Osteoblast (primary cell): ENCODE measurements around the gene TBX3. TPM values are rescaled to one million over a fixed set of nuclear protein-coding genes. Genes with fewer than 3 reads are reported as not detected.

Source experiments
- DNase-seq: peaks from one replicate; pipeline ENCODE4 v3.0.0; 2011; ENCODE audit warnings: low spot score, mixed read lengths; ENCODE audit not compliant: insufficient read length; ENCODE audit errors: missing footprints
- H2AFZ ChIP-seq: 2 replicates; pipeline ENCODE4 v1.6.0; 2011; ENCODE audit warnings: mild to moderate bottlenecking, low read length
- H3K27ac ChIP-seq: 2 replicates; pipeline ENCODE4 v1.5.1; 2011; ENCODE audit warnings: mild to moderate bottlenecking, low read depth, low read length, moderate library complexity
- H3K27me3 ChIP-seq: 2 replicates; pipeline ENCODE4 v1.6.0; 2012; ENCODE audit warnings: mild to moderate bottlenecking, control low read depth, inconsistent platforms, low read length, moderate library complexity; ENCODE audit not compliant: insufficient read depth
- H3K36me3 ChIP-seq: 2 replicates; pipeline ENCODE4 v1.5.1; 2011; ENCODE audit warnings: mild to moderate bottlenecking, low read length, control low read depth, moderate library complexity; ENCODE audit not compliant: insufficient read depth
- H3K4me1 ChIP-seq: 2 replicates; pipeline ENCODE4 v1.5.1; 2011; ENCODE audit warnings: mild to moderate bottlenecking, low read length, control low read depth, moderate library complexity; ENCODE audit not compliant: insufficient read depth
- H3K4me2 ChIP-seq: 2 replicates; pipeline ENCODE4 v1.6.0; 2011; ENCODE audit warnings: mild to moderate bottlenecking, low read length; ENCODE audit not compliant: insufficient read depth
- H3K4me3 ChIP-seq: fragments of 200-600 bp; sonication (generic); 3 replicates; pipeline ENCODE4 v1.5.1; 2012; ENCODE audit warnings: mild to moderate bottlenecking, low read length, inconsistent platforms; ENCODE audit not compliant: insufficient read depth
- H3K79me2 ChIP-seq: 2 replicates; pipeline ENCODE4 v1.6.0; 2012; ENCODE audit warnings: mild to moderate bottlenecking, low read length, control low read depth, inconsistent platforms; ENCODE audit not compliant: insufficient read depth
- H3K9me3 ChIP-seq: 2 replicates; pipeline ENCODE4 v1.5.1; 2011; ENCODE audit warnings: low read depth, low read length, control low read depth
- H4K20me1 ChIP-seq: 2 replicates; pipeline ENCODE4 v1.6.0; 2012; ENCODE audit warnings: mild to moderate bottlenecking, low read length, control low read depth; ENCODE audit not compliant: insufficient read depth
- total RNA-seq: library from RNA; depleted of rRNA; stranded (reverse); fragments of >200 nt; gene quantifications from 2 replicates; pipeline ENCODE4 v1.2.3, GENCODE V29; 2012
- TF ChIP-seq, protein P1 (sequence below): IDR thresholded peaks from 2 replicates; pipeline ENCODE4 v1.5.1; 2011; ENCODE audit warnings: mild to moderate bottlenecking, low read depth, low read length, moderate library complexity; ENCODE audit errors: extremely low read depth

TBX3 gene
- total RNA-seq, 1 donor = 11.9 TPM

DNA sequence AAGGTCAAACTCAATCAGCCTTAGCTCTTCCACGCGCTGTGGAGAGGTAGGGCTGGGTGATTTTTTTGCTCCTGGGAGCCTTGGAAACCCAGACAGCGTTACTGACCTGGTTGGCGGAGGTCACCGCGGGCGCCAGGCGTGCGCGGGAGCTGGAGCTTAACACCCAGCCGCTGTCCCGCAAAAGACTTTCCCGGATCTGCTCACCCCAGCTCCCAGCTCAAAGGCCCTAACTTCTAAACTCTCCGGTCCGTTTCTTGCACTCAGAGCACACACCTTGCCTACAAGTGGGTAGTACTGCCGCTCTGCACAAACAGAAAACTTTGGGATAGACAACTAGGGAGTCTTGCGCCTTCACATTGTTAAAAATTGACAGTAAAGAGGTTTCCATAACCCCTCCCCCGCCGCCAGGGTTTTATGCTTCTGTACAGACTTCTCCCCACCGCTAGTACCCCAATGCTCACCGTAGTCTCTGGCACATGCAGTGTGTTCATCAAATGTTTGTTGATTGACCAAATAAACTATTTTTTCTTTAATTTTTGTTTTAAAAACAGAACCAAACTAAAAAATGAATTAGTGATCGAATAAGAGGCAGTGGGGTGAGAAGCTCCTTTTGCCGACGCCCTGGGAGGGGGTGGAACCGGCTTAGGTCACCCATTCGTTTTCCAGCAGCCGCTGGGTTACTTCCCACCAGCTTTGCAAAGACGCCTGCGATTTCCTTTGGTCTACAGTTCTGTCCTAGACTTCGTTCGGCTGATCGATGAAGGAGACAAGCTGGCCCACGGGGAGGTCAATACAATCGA lies 12.7 kb upstream of the TBX3 start:
- no peak overlapping the region for H3K4me2 ChIP-seq
- TF ChIP-seq, protein P1, sequence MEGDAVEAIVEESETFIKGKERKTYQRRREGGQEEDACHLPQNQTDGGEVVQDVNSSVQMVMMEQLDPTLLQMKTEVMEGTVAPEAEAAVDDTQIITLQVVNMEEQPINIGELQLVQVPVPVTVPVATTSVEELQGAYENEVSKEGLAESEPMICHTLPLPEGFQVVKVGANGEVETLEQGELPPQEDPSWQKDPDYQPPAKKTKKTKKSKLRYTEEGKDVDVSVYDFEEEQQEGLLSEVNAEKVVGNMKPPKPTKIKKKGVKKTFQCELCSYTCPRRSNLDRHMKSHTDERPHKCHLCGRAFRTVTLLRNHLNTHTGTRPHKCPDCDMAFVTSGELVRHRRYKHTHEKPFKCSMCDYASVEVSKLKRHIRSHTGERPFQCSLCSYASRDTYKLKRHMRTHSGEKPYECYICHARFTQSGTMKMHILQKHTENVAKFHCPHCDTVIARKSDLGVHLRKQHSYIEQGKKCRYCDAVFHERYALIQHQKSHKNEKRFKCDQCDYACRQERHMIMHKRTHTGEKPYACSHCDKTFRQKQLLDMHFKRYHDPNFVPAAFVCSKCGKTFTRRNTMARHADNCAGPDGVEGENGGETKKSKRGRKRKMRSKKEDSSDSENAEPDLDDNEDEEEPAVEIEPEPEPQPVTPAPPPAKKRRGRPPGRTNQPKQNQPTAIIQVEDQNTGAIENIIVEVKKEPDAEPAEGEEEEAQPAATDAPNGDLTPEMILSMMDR = no peak
- H3K4me3 ChIP-seq = no peak overlapping the region
- no peak overlapping the region for H2AFZ ChIP-seq
- no peaks in the 10 kb centered on the region for H3K9me3 ChIP-seq
- H3K4me1 ChIP-seq = no peaks in the 10 kb centered on the region
- H3K27me3 ChIP-seq = peaks cover 99% of the 10 kb centered on the region
- no peak overlapping the region for H3K27ac ChIP-seq
- H4K20me1 ChIP-seq = no peaks in the 10 kb centered on the region
- DNase-seq = peak; percentile 75
- no peaks in the 10 kb centered on the region for H3K79me2 ChIP-seq
- no peaks in the 10 kb centered on the region for H3K36me3 ChIP-seq

DNA sequence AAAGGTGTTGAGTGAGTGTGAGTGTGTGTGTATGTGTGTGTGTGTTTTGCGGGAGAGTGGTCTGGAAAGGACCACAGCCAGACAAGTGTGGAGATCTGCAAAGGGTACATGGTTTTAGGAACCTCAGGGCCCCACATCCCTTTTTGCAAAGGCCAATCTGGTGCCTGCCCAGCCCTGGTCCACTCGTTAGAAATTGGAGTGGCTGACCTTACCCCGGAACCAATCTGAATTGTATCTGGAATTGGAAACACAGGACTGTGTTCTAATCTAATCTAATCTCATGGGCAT lies 11.3 kb upstream of the TBX3 start:
- H3K27ac ChIP-seq = no peak overlapping the region
- no peaks in the 10 kb centered on the region for H4K20me1 ChIP-seq
- H2AFZ ChIP-seq = no peak overlapping the region
- DNase-seq = peak; percentile 32
- H3K4me3 ChIP-seq = no peak overlapping the region
- H3K9me3 ChIP-seq = no peaks in the 10 kb centered on the region
- H3K27me3 ChIP-seq = peaks cover 96% of the 10 kb centered on the region
- no peaks in the 10 kb centered on the region for H3K4me1 ChIP-seq
- TF ChIP-seq, protein P1 = no peak
- H3K79me2 ChIP-seq = no peaks in the 10 kb centered on the region
- H3K4me2 ChIP-seq = no peak overlapping the region
- H3K36me3 ChIP-seq = no peaks in the 10 kb centered on the region

DNA sequence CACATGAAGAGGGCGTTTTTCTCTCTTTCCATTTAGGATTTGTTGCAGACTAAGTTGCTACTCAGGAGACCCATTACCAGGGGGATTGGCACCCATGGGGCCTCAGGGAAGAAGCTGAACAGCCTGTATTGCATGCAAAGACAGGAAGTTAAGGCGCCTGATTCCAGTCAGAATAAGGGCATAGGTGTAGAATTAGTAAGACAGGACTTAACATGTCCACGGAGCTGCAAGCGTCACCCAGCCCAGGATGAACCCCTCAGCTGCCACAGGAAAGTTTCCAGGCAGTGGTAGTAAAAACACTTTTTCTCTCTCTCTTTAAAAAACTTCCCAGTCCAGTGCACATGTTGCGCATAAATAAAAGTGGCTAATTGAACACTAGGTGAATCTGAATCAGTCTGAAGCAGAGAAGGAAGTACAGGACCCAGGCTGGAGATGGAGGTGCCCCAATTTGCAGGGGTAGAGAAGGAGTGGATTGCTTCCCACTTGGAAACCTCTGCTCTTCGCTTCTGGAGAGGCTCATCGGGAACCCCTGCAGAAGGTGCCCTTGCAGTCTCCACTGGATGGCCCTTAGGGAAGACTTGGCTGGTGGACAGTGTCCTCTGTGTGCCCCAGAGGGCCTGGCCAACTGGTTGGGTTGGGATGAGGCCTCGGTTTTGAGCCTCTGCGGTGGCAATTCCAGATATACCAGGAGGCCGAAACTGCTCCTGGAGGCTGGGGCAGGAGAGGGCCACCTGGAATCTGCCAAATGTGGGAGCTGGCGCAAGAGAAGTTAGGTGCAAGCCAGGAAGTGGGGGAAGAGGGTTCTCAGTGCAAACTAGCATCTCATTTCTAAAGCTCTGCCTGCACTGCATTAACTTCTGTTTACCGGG lies 10.7 kb upstream of the TBX3 start:
- Histone ChIP-seq H3K79me2 (no peaks in the 10 kb centered on the region), H2AFZ (no peak overlapping the region), H3K27ac (no peak overlapping the region), H3K4me3 (no peak overlapping the region), H3K9me3 (no peaks in the 10 kb centered on the region), H3K4me2 (no peak overlapping the region), H3K36me3 (no peaks in the 10 kb centered on the region), H3K27me3 (peaks cover 96% of the 10 kb centered on the region), H3K4me1 (no peaks in the 10 kb centered on the region), H4K20me1 (no peaks in the 10 kb centered on the region)
- peak; percentile 79 for DNase-seq
- TF ChIP-seq, protein P1 = no peak

DNA sequence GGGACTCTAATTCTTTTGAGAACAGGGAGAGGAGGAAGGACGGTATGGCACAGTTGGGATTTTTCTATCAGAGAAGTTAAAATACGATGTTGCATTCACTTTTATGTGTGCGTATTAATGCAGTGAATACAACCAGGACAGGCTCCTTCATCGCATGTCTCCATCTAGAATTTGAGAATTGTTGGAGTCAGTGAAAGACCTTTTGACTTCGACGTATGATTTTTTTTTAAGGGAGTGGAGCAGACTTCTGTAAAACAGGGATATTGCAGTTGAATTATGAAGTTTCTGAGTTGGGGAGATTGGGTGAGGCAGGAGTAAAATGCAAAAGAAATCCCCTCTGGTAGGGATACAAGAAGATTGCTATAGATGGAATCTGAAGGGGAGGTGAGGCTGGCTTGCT lies 9.6 kb upstream of the TBX3 start:
- Histone ChIP-seq H3K36me3 (no peaks in the 10 kb centered on the region), H2AFZ (no peak overlapping the region), H3K4me1 (no peaks in the 10 kb centered on the region), H3K9me3 (no peaks in the 10 kb centered on the region), H3K27ac (no peak overlapping the region), H3K27me3 (peaks cover 95% of the 10 kb centered on the region), H3K4me3 (no peak overlapping the region), H4K20me1 (no peaks in the 10 kb centered on the region), H3K79me2 (no peaks in the 10 kb centered on the region), H3K4me2 (no peak overlapping the region)
- no peak for DNase-seq
- TF ChIP-seq, protein P1 = no peak
